ENCODE measurements around the gene PPM1N. TPM values are rescaled to one million over a fixed set of nuclear protein-coding genes. Genes with fewer than 3 reads are reported as not detected.

The PPM1N gene
- total RNA-seq, 2 experiments from 2014 or later: 3.3 to 3.5 TPM

DNA sequence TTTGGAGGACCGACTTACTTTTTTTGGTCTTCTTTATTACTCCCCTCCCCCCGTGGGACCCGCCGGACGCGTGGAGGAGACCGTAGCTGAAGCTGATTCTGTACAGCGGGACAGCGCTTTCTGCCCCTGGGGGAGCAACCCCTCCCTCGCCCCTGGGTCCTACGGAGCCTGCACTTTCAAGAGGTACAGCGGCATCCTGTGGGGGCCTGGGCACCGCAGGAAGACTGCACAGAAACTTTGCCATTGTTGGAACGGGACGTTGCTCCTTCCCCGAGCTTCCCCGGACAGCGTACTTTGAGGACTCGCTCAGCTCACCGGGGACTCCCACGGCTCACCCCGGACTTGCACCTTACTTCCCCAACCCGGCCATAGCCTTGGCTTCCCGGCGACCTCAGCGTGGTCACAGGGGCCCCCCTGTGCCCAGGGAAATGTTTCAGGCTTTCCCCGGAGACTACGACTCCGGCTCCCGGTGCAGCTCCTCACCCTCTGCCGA is 30.0 kb upstream of the PPM1N start:
- intact Hi-C loops (cut with DNase I, micrococcal nuclease): no loop called here
- DNase-seq (peak in 11 of 14 experiments; percentile 23 to 86 (median 54)), ATAC-seq (ENCODE audit: poor library complexity) (peak; percentile 9)
- H3K27me3 Mint-ChIP-seq: peaks cover 21% of the 10 kb centered on the region
- H3K27ac ChIP-seq (ENCODE audit: low read depth in 1 of 2, low read length in 2 of 2): peak overlapping the region; percentile 96 to 99
- H3K4me1 Mint-ChIP-seq (ENCODE audit: low read depth): peaks cover 35% of the 10 kb centered on the region
- H3K9me3 ChIP-seq (ENCODE audit: control insufficient read depth in 1 of 2, insufficient read depth in 1 of 2, low read length in 2 of 2): no peaks in the 10 kb centered on the region
- CTCF ChIA-PET: interaction anchor here (0.9 to 7.1 kb wide), 11 partner anchors 9 to 174 kb away, joined by 3 to 128 read pairs (median 6); no protein-coding TSS in a partner anchor
- peaks cover 37% of the 10 kb centered on the region for H3K36me3 ChIP-seq (ENCODE audit: insufficient read depth, low read length)
- peak overlapping the region; percentile 98 for H3K27ac Mint-ChIP-seq
- peaks cover 30% of the 10 kb centered on the region for H3K36me3 Mint-ChIP-seq (ENCODE audit: low read depth)
- H3K4me3 ChIP-seq (ENCODE audit: low read length): peak overlapping the region; percentile 94
- POLR2A ChIA-PET: interaction anchor here (0.6 to 4.9 kb wide), 15 partner anchors 10 to 302 kb away, joined by 3 to 119 read pairs (median 4); partner anchors contain the start of genes QPCTL and SNRPD2
- H3K4me1 ChIP-seq (ENCODE audit: insufficient read depth, low read length): peaks cover 34% of the 10 kb centered on the region
- H3K9me3 Mint-ChIP-seq: no peaks in the 10 kb centered on the region
- H3K27me3 ChIP-seq (ENCODE audit: control insufficient read depth in 1 of 2, insufficient read depth in 2 of 2, low read length in 2 of 2): peaks cover 0 to 6% of the 10 kb centered on the region in 2 experiments
- H3K4me3 Mint-ChIP-seq: peak overlapping the region; percentile 96
- TF ChIP-seq, protein P1, sequence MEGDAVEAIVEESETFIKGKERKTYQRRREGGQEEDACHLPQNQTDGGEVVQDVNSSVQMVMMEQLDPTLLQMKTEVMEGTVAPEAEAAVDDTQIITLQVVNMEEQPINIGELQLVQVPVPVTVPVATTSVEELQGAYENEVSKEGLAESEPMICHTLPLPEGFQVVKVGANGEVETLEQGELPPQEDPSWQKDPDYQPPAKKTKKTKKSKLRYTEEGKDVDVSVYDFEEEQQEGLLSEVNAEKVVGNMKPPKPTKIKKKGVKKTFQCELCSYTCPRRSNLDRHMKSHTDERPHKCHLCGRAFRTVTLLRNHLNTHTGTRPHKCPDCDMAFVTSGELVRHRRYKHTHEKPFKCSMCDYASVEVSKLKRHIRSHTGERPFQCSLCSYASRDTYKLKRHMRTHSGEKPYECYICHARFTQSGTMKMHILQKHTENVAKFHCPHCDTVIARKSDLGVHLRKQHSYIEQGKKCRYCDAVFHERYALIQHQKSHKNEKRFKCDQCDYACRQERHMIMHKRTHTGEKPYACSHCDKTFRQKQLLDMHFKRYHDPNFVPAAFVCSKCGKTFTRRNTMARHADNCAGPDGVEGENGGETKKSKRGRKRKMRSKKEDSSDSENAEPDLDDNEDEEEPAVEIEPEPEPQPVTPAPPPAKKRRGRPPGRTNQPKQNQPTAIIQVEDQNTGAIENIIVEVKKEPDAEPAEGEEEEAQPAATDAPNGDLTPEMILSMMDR (IDR thresholded peaks at IDR 0.05): peak; percentile 15

DNA sequence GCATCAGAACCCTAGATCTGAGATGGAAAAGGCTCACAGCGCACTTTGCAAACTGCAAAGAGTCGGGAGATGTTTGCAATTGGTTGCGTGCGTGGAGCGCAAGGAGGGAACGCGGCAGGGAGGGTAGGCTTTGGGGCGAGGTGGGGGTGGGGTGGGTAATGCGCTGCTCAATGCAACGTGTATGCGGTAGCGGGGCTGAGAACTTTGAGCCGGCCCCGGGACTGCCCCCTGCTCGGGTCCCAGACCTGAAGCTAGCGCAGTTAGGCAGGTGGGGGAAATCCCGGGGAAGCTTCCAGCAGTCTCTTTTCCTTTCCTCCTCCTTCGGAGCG is 29.5 kb upstream of the PPM1N start:
- Mint-ChIP-seq H3K4me1 (ENCODE audit: low read depth) (peaks cover 35% of the 10 kb centered on the region), H3K4me3 (peak overlapping the region; percentile 96), H3K27ac (peak overlapping the region; percentile 98), H3K9me3 (no peaks in the 10 kb centered on the region), H3K27me3 (peaks cover 24% of the 10 kb centered on the region), H3K36me3 (ENCODE audit: low read depth) (peaks cover 30% of the 10 kb centered on the region)
- peak; percentile 54 for ATAC-seq (ENCODE audit: poor library complexity)
- Histone ChIP-seq H3K27ac (ENCODE audit: low read depth in 1 of 2, low read length in 2 of 2) (peak overlapping the region; percentile 96 to 99), H3K4me3 (ENCODE audit: low read length) (peak overlapping the region; percentile 94), H3K27me3 (ENCODE audit: control insufficient read depth in 1 of 2, insufficient read depth in 2 of 2, low read length in 2 of 2) (peaks cover 4 to 6% of the 10 kb centered on the region in 2 experiments), H3K4me1 (ENCODE audit: insufficient read depth, low read length) (peaks cover 34% of the 10 kb centered on the region), H3K9me3 (ENCODE audit: control insufficient read depth in 1 of 2, insufficient read depth in 1 of 2, low read length in 2 of 2) (no peaks in the 10 kb centered on the region), H3K36me3 (ENCODE audit: insufficient read depth, low read length) (peaks cover 37% of the 10 kb centered on the region)
- ChIA-PET CTCF (interaction anchor here (0.8 to 7.1 kb wide), 9 partner anchors 10 to 32 kb away, joined by 3 to 128 read pairs (median 5); no protein-coding TSS in a partner anchor), POLR2A (interaction anchor here (0.8 to 4.9 kb wide), 11 partner anchors 10 to 248 kb away, joined by 3 to 119 read pairs (median 5); partner anchors contain the start of gene OPA3)
- TF ChIP-seq, protein P1 (IDR thresholded peaks at IDR 0.05): no peak
- intact Hi-C loops (cut with DNase I, micrococcal nuclease): loop anchor here in 1 of 2 experiments (1.0 kb wide), 1 partner anchor 10 kb away; no protein-coding TSS in a partner anchor
- peak in 4 of 14 experiments; percentile 49 to 90 (median 72) for DNase-seq

DNA sequence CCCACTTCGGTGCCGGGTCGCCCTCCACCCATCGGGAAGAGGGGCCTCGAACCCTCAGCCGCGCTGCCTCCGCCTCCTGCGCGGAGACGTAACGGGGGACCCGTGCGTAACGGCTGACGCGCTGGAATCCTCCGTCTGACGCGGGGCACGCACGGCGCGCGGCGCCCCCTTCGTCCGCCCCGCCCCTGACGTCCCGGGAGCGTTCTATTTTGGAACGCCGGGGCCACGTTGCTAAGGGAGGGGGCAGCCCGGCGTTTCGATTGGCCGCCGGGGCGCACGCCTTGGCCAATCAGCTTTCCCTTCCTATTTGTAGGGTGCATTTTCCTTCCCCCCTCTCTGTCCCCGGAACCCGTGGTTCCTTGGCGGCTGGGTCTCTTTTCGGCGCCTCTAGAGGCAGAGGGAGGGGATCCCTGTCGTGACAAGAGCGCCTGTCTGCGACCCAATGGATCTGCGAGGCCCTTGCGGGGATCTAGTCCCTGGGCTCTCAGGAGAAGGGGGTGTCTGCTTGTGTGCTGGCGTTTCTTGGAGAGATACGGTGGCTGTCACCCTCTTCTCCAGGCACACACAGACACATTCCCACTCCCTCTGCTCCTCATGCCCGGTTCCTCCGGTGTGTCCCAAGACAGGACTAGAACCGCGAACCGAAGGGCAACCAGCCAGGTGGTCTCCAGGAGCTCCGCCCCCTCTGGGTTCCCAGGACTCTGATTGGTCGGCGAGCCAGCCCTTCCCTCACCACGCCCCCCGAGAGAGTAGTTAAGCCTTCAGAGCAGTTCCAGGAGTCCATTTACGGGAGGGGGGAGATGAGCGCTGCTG is 28.9 kb upstream of the PPM1N start:
- ATAC-seq (ENCODE audit: poor library complexity) (peak; percentile 63), DNase-seq (peak; percentile 80 to 97 (median 92))
- POLR2A ChIA-PET: interaction anchor here (0.7 to 4.9 kb wide), 15 partner anchors 9 to 377 kb away, joined by 3 to 119 read pairs (median 4); partner anchors contain the start of genes OPA3 and PPP1R37
- Mint-ChIP-seq H3K4me1 (ENCODE audit: low read depth) (peaks cover 35% of the 10 kb centered on the region), H3K36me3 (ENCODE audit: low read depth) (peaks cover 30% of the 10 kb centered on the region), H3K27me3 (peaks cover 28% of the 10 kb centered on the region), H3K27ac (peak overlapping the region; percentile 98), H3K9me3 (no peaks in the 10 kb centered on the region), H3K4me3 (peak overlapping the region; percentile 96)
- Histone ChIP-seq H3K27me3 (ENCODE audit: control insufficient read depth in 1 of 2, insufficient read depth in 2 of 2, low read length in 2 of 2) (peaks cover 4 to 6% of the 10 kb centered on the region in 2 experiments), H3K36me3 (ENCODE audit: insufficient read depth, low read length) (peaks cover 37% of the 10 kb centered on the region), H3K27ac (ENCODE audit: low read depth in 1 of 2, low read length in 2 of 2) (peak overlapping the region; percentile 96 to 99), H3K4me1 (ENCODE audit: insufficient read depth, low read length) (peaks cover 39% of the 10 kb centered on the region), H3K9me3 (ENCODE audit: control insufficient read depth in 1 of 2, insufficient read depth in 1 of 2, low read length in 2 of 2) (no peaks in the 10 kb centered on the region), H3K4me3 (ENCODE audit: low read length) (peak overlapping the region; percentile 94)
- intact Hi-C loops (cut with DNase I, micrococcal nuclease): loop anchor here in 1 of 2 experiments (1.0 kb wide), 1 partner anchor 9 kb away; no protein-coding TSS in a partner anchor
- TF ChIP-seq, protein P1 (IDR thresholded peaks at IDR 0.05): peak; percentile 22
- CTCF ChIA-PET: interaction anchor here (0.6 to 7.1 kb wide), 10 partner anchors 9 to 33 kb away, joined by 3 to 128 read pairs (median 4); no protein-coding TSS in a partner anchor
